Heart right ventricle (tissue), 16 donors: ENCODE measurements around the gene TTC17. TPM values are rescaled to one million over a fixed set of nuclear protein-coding genes. Genes with fewer than 3 reads are reported as not detected.

Experiments used
- ATAC-seq, 8 donors: fragments of 200-7000 bp; cut with Tn5 transposase; one replicate each; pipeline ENCODE4 v1.9.1; 2020; ENCODE audit warnings: mild to moderate bottlenecking in 8 of 8, moderate library complexity in 8 of 8, moderate number of reproducible peaks in 1 of 8
- DNase-seq, 2 donors: peaks; one replicate each; pipeline ENCODE4 v3.0.0-alpha.2; 2020
- H3K27ac ChIP-seq, 10 donors: fragments of 200-600 bp; sonication (generic) in 2 of 10; one replicate each; pipeline versions ENCODE4 v1.5.0 to v1.8.0; 2020 to 2022; ENCODE audit warnings: mild to moderate bottlenecking in 3 of 10
- H3K27me3 ChIP-seq, 7 donors: fragments of 200-600 bp; one replicate each; pipeline ENCODE4 v1.8.0; 2021 to 2022; ENCODE audit warnings: mild to moderate bottlenecking in 2 of 7
- H3K36me3 ChIP-seq, 9 donors: fragments of 200-600 bp; sonication (generic) in 1 of 9; one replicate each; pipeline versions ENCODE4 v1.5.0 to v1.8.0; 2020 to 2022; ENCODE audit warnings: mild to moderate bottlenecking in 2 of 9
- H3K4me1 ChIP-seq, 9 donors: fragments of 200-600 bp; sonication (generic) in 1 of 9; one replicate each; pipeline versions ENCODE4 v1.5.0 to v1.8.0; 2020 to 2022; ENCODE audit warnings: mild to moderate bottlenecking in 4 of 9
- H3K4me3 ChIP-seq, 10 donors: fragments of 200-600 bp; sonication (generic) in 2 of 10; one replicate each; pipeline versions ENCODE4 v1.5.0 to v1.8.0; 2020 to 2022; ENCODE audit warnings: mild to moderate bottlenecking in 7 of 10, moderate library complexity in 2 of 10
- H3K9me3 ChIP-seq, 11 donors: fragments of 200-600 bp in 10 of 11; sonication (generic) in 2 of 11; one replicate each; pipeline versions ENCODE4 v1.5.0 to v1.8.0; 2013 to 2022; ENCODE audit warnings: mild to moderate bottlenecking in 2 of 11, control low read depth in 1 of 11, moderate library complexity in 1 of 11
- WGBS, 2 donors: extraction: QIAGEN DNeasy Blood & Tissue Kit; methylation state at CpG; one replicate each; pipeline ENCODE4 v1.1.7; 2013; ENCODE audit warnings: inconsistent platforms in 1 of 2; 5-methylcytosine and 5-hydroxymethylcytosine counted together
- intact Hi-C, 10 donors: fragments of 100-400 bp; cut with DNase I; formaldehyde crosslinking; loops; one replicate each; pipeline versions ENCODE4 v1.11.1 to v1.14.2; 2022
- polyA plus RNA-seq, 2 donors: library from polyadenylated mRNA; stranded (reverse); fragments of 200-250 nt; gene quantifications; one replicate each; pipeline ENCODE4 v1.2.3, GENCODE V29; 2013
- total RNA-seq, 10 donors: library from RNA; stranded (reverse); fragmentation: NEBNext Ultra II Directional in 3 of 10; extraction: Animal tissue kit (Norgen Biotek cat#: 25700) in 3 of 10; gene quantifications; one replicate each; pipeline versions ENCODE4 v1.2.1 to v1.2.4, GENCODE V29; 2021 to 2023
- TF ChIP-seq, protein P1 (sequence below), 9 donors: fragments of 200-600 bp; sonication (generic) in 2 of 9; IDR thresholded peaks; one replicate each; pipeline versions ENCODE4 v1.5.0 to v1.8.0; 2021 to 2022; ENCODE audit warnings: antibody characterized with exemption in 9 of 9, mild to moderate bottlenecking in 5 of 9, moderate library complexity in 1 of 9
- donor health status: Arrhythmogenic right ventricular cardiomyopathy.
- donor health status: ischemic (EF 13 %, LVEDD 7.1; RV severe dilation, severe dysfunction).
- donor health status: healthy with polysubstance abuse.
- donor health status: DM: no; HTN: yes; CAD: no.
- donor health status: DM: no; HTN: no; CAD: no.
- donor health status: ischemic (EF 25% LVEDD 6.9; RV normal size, moderate dysfunction).
- donor health status: ischemic (EF 25% LVEDD 5.7; RV mildly dilated, moderate dysfunction).
- donor health status: healthy.
- donor health status: DM: yes; HTN: yes; CAD: no.
- donor health status: Ischemic cardiomyopathy.
- donor health status: ischemic (EF 35%, LVEDD 5.7; RV mildly dilated, moderate dysfunction).
- donor health status: nonischemic (EF 11% LVEDD 7.7; RV severe dilation, severe dysfunction).
- donor health status: DM: yes; HTN: yes; CAD: no.
- donor health status: PGD.
- donor health status: ischemic (EF 29% LVEDD 5.4; RV normal size, mild dysfunction).
- donor health status: nonischemic (EF 23%, LVEDD 6.1; RV moderate dilation, normal function).

TTC17 gene
- total and polyA plus RNA-seq, 12 donors = 20.4 to 42.1 (median 29.8) TPM

DNA sequence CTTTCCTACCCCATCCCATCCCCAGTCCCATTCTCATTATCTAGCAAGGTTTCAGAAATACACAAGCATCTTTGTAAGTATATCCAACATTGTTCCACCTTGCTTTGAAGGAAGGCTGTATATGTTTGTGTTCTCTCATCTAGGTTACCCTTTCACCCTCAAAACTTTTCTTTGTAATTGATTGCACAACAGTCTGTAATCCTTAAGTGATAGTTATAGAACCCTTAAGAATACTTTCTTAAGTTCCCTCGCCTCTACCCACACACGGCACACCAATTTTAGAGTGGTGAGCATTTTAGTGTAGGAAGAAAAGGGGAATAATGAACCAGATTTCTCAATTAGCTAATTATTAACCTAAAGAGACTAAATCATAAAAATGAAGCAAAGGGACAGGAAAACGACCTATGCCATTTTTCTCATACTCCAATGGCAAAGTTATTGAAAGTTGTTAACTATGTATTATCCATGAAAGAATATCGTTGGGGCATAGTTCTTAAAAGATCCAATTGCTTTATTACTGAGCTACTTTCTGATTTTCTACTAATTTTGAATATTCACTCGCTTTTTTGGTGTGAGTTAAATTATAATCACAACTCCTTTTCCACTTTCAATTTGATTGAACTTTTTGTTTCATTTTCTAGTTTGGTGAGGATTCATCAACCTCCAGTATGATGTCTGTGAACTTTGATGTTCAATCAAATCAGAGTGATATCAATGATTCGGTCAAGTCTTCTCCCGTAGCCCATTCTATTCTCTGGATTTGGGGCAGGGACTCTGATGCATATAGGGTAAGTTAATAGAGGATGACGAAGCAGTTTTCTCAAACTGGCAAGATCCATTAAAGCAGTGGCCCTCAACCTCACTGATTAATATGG, 44.9 kb downstream of the TTC17 start:
- Histone ChIP-seq H3K9me3 (no peaks in the 10 kb centered on the region), H3K27ac (no peak overlapping the region), H3K36me3 (peaks cover 0 to 100% (median 81%) of the 10 kb centered on the region in 9 donors), H3K4me3 (no peak overlapping the region), H3K4me1 (no peaks in the 10 kb centered on the region), H3K27me3 (no peaks in the 10 kb centered on the region)
- WGBS, 2 donors = 94% methylated on average over 8 of the region's 8 CpGs
- TF ChIP-seq, protein P1, sequence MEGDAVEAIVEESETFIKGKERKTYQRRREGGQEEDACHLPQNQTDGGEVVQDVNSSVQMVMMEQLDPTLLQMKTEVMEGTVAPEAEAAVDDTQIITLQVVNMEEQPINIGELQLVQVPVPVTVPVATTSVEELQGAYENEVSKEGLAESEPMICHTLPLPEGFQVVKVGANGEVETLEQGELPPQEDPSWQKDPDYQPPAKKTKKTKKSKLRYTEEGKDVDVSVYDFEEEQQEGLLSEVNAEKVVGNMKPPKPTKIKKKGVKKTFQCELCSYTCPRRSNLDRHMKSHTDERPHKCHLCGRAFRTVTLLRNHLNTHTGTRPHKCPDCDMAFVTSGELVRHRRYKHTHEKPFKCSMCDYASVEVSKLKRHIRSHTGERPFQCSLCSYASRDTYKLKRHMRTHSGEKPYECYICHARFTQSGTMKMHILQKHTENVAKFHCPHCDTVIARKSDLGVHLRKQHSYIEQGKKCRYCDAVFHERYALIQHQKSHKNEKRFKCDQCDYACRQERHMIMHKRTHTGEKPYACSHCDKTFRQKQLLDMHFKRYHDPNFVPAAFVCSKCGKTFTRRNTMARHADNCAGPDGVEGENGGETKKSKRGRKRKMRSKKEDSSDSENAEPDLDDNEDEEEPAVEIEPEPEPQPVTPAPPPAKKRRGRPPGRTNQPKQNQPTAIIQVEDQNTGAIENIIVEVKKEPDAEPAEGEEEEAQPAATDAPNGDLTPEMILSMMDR (IDR thresholded peaks at IDR 0.05) = no peak
- intact Hi-C loops = loop anchor here in 3 of 10 donors (10.0 kb wide), 2 partner anchors 69 to 79 kb away; no protein-coding TSS in a partner anchor
- DNase-seq (no peak), ATAC-seq (no peak)

DNA sequence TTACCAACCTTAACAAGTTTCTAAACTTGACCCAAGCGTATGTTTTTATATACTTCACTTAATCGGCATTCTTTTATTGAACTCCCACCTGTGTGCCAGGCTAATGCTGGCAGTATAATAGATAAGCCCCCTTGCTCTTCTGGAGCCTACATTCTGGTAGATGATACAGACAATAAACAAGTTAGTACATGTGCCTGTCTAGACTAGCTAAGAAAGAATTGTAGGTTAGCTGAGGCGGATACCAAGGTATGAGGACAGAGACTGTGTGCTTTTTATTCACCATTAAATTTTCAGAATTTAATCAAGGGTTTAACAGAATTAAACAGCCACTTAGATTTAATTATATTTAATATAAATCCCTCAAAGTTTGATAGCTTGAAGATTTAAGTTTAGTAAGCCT, 45.7 kb downstream of the TTC17 start:
- Histone ChIP-seq H3K4me1 (no peaks in the 10 kb centered on the region), H3K27ac (no peak overlapping the region), H3K9me3 (no peaks in the 10 kb centered on the region), H3K4me3 (no peak overlapping the region), H3K27me3 (no peaks in the 10 kb centered on the region), H3K36me3 (peaks cover 0 to 100% (median 78%) of the 10 kb centered on the region in 9 donors)
- intact Hi-C loops = loop anchor here in 3 of 10 donors (10.0 kb wide), 2 partner anchors 70 to 80 kb away; no protein-coding TSS in a partner anchor
- ATAC-seq (no peak), DNase-seq (no peak)
- TF ChIP-seq, protein P1 (IDR thresholded peaks at IDR 0.05) = no peak
- 98% methylated on average over 3 of the region's 3 CpGs for WGBS, 2 donors

DNA sequence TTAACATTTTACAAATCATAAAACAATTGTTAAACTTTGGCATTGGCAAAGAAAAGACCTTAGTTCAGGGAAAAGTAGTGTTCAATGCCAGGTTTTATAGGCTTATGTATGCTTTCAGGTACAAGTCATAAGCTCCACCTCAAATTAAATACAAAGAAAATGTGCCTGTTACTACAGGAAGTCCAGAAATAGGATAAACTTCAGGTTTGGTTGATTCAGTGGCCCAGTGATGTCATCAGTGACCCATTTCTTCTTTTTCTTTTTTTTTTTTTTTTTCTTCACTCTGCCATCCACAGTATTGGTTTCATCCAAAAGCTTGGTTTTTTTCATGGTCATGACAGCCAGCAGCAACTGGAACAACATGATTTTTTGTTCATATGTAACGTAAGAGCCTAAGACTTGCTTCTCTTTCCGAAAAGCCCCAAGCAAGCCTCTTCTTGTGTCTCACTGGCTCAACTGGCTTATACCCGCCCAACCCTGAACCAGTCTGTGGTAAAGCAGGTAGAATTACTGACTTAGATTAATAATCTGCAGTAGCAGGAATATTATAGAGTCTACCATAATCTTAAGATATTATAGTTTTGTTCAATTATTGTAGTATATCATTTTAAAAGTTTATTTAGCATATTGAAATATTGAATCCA, 46.2 kb downstream of the TTC17 start:
- Histone ChIP-seq H3K4me3 (no peak overlapping the region), H3K27me3 (no peaks in the 10 kb centered on the region), H3K4me1 (no peaks in the 10 kb centered on the region), H3K27ac (no peak overlapping the region), H3K9me3 (no peaks in the 10 kb centered on the region), H3K36me3 (peaks cover 0 to 100% (median 78%) of the 10 kb centered on the region in 9 donors)
- no peak for DNase-seq
- ATAC-seq = no peak
- 95 to 99% methylated on average over 3 of the region's 3 CpGs for WGBS, 2 donors
- TF ChIP-seq, protein P1 (IDR thresholded peaks at IDR 0.05) = no peak
- intact Hi-C loops = loop anchor here in 3 of 10 donors (10.0 kb wide), 2 partner anchors 70 to 80 kb away; no protein-coding TSS in a partner anchor

DNA sequence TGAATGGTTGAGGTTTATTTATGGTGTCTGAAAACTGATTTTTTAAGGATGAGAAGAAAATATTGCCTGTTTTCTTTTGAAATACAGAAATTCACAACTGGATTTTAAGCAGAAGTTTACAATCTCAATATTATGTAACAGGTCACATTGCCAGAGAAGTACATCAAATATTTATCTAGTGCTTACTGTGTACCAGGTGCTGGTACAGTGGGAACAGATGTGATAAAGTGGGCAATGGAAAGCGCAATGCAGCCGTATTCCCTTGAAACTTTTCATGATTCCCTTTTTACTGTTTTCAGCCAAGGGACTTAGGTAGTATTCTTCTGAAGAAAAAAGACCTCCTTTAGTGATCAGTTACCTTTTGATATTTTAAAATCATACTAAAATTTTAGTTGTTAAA, 49.6 kb downstream of the TTC17 start:
- no peak overlapping the region for H3K27ac ChIP-seq
- peaks cover 0 to 98% (median 60%) of the 10 kb centered on the region in 9 donors for H3K36me3 ChIP-seq
- TF ChIP-seq, protein P1 (IDR thresholded peaks at IDR 0.05) = no peak
- WGBS, 2 donors = 96 to 98% methylated on average over 2 of the region's 2 CpGs
- intact Hi-C loops = loop anchor here in 3 of 10 donors (10.0 kb wide), 2 partner anchors 73 to 83 kb away; no protein-coding TSS in a partner anchor
- no peak for DNase-seq
- no peak overlapping the region for H3K4me3 ChIP-seq
- no peaks in the 10 kb centered on the region for H3K27me3 ChIP-seq
- no peaks in the 10 kb centered on the region for H3K9me3 ChIP-seq
- no peak for ATAC-seq
- H3K4me1 ChIP-seq = no peaks in the 10 kb centered on the region
